Measurements from ENCODE around the gene TRPC4.

Gene TRPC4

DNA sequence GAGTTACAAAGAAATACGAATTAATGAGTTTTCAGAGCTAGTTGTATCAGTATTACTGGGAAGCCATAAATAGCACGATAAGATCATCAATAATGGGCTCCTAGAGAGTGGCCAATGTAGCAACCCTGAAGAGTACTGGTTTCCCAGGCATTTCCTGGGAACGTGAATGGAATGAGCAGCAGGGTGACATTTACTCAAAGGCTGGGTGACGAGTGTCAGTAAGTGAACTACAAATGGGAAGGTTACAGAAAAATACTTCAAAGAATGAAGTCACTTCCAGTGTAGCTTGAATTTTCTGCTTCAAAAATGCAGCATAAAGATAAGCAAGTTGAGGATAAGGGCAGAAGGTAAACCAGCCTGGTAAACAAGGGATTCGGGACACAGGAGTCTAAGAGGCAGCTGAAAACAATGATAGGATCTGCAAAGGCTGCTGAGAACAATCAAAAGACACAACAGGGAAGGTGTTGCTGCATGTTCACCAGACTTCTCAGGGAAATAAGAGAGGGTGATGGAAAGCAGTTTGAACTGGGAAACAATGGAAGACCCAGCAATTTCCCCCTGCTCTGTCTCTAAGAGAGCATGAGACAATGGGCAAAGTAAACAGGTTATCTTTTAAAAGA lies 222.4 kb downstream of the TRPC4 start:
- H3K36me3 ChIP-seq (ENCODE audit: control insufficient read depth, insufficient read depth, low read length), result no peaks in the 10 kb centered on the region
- DNase-seq (ENCODE audit: extremely low read depth, insufficient read length), result no peak
- no peak for TF ChIP-seq CTCF (IDR thresholded peaks at IDR 0.05; ENCODE audit: insufficient read depth, low read length, poor library complexity, severe bottlenecking)
- H3K4me3 ChIP-seq (replicated peaks; ENCODE audit: low read depth, low read length), result no peak overlapping the region
- H3K27me3 ChIP-seq (replicated peaks; ENCODE audit: control insufficient read depth, insufficient read depth, low read length), result no peaks in the 10 kb centered on the region

GRCh38 chr13:37646531-37646930 lies 223.0 kb downstream of the TRPC4 start:
- TF ChIP-seq CTCF (IDR thresholded peaks at IDR 0.05; ENCODE audit: insufficient read depth, low read length, poor library complexity, severe bottlenecking), result no peak
- Histone ChIP-seq H3K36me3 (ENCODE audit: control insufficient read depth, insufficient read depth, low read length) (no peaks in the 10 kb centered on the region), H3K4me3 (replicated peaks; ENCODE audit: low read depth, low read length) (no peak overlapping the region), H3K27me3 (replicated peaks; ENCODE audit: control insufficient read depth, insufficient read depth, low read length) (no peaks in the 10 kb centered on the region)
- DNase-seq (ENCODE audit: extremely low read depth, insufficient read length), result no peak

GRCh38 chr13:37645181-37645740 lies 224.3 kb downstream of the TRPC4 start:
- DNase-seq (ENCODE audit: extremely low read depth, insufficient read length), result no peak
- Histone ChIP-seq H3K27me3 (replicated peaks; ENCODE audit: control insufficient read depth, insufficient read depth, low read length) (no peaks in the 10 kb centered on the region), H3K36me3 (ENCODE audit: control insufficient read depth, insufficient read depth, low read length) (no peaks in the 10 kb centered on the region), H3K4me3 (replicated peaks; ENCODE audit: low read depth, low read length) (no peak overlapping the region)
- no peak for TF ChIP-seq CTCF (IDR thresholded peaks at IDR 0.05; ENCODE audit: insufficient read depth, low read length, poor library complexity, severe bottlenecking)

DNA sequence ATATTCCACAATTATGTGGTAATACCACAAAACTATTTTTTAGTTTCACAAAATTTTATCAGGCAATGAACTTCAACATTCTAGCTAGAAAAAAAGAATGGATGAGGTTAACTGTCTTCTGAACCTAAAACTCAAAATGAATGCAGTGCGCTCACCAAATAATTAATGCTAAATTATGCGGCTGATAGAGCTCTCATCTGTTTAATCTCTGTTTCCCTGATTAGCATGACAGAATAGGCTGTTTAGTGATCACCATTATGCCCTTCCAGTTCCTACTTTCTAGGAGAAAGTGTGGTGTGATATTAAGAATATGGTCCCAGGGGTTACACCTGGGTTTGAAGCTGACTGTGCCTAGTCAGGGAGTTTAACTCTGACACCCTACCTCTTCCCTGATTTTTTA lies 228.2 kb downstream of the TRPC4 start:
- Histone ChIP-seq H3K36me3 (ENCODE audit: control insufficient read depth, insufficient read depth, low read length) (no peaks in the 10 kb centered on the region), H3K27me3 (replicated peaks; ENCODE audit: control insufficient read depth, insufficient read depth, low read length) (no peaks in the 10 kb centered on the region), H3K4me3 (replicated peaks; ENCODE audit: low read depth, low read length) (no peak overlapping the region)
- no peak for DNase-seq (ENCODE audit: extremely low read depth, insufficient read length)
- no peak for TF ChIP-seq CTCF (IDR thresholded peaks at IDR 0.05; ENCODE audit: insufficient read depth, low read length, poor library complexity, severe bottlenecking)

DNA sequence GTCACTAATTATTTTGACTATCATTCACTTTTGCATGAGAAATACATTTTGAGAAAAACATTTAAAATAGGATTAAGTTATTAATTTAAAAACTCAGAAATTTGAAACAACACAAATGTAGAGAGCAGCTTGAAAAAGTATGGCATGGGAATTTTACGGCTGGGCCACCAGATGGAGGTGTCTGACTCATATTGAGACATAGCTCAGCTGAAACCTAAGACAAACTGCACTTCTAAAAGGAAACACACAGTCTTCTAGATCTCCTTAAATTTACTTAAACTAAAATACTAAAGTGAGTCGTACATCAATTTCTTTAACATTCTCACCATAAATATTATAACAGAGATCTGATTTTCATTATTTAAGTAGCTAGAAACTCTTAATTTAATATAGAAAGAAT lies 229.1 kb downstream of the TRPC4 start:
- TF ChIP-seq CTCF (IDR thresholded peaks at IDR 0.05; ENCODE audit: insufficient read depth, low read length, poor library complexity, severe bottlenecking), result no peak
- Histone ChIP-seq H3K36me3 (ENCODE audit: control insufficient read depth, insufficient read depth, low read length) (no peaks in the 10 kb centered on the region), H3K27me3 (replicated peaks; ENCODE audit: control insufficient read depth, insufficient read depth, low read length) (no peaks in the 10 kb centered on the region), H3K4me3 (replicated peaks; ENCODE audit: low read depth, low read length) (no peak overlapping the region)
- no peak for DNase-seq (ENCODE audit: extremely low read depth, insufficient read length)

- no peaks in the 10 kb centered on the region for H3K27me3 ChIP-seq (replicated peaks; ENCODE audit: control insufficient read depth, insufficient read depth, low read length)
- TF ChIP-seq CTCF (IDR thresholded peaks at IDR 0.05; ENCODE audit: insufficient read depth, low read length, poor library complexity, severe bottlenecking), result no peak
Observed at GRCh38 chr13:37636701-37637100, 232.9 kb downstream of the TRPC4 start.

More at GRCh38 chr13:37636701-37637100, 232.9 kb downstream of the TRPC4 start:
- DNase-seq (ENCODE audit: extremely low read depth, insufficient read length), result no peak
- Histone ChIP-seq H3K4me3 (replicated peaks; ENCODE audit: low read depth, low read length) (no peak overlapping the region), H3K36me3 (ENCODE audit: control insufficient read depth, insufficient read depth, low read length) (no peaks in the 10 kb centered on the region)
